Panc1 (cell line): ENCODE data around the gene CFAP97. TPM values are rescaled to one million over a fixed set of nuclear protein-coding genes. Genes with fewer than 3 reads are reported as not detected.

ENCODE experiments used
- ATAC-seq: fragments of 200-7000 bp; cut with Tn5 transposase; 2 replicates; pipeline ENCODE4 v1.9.1; 2020; ENCODE audit warnings: mild to moderate bottlenecking, moderate library complexity
- BruUV-seq: library from RNA; stranded (reverse); fragments of 400-500 nt; replicated peaks from 2 replicates; lab custom pipeline; 2021; lab: Mats Ljungman, UMichigan
- CTCF ChIA-PET: fragments of 300-600 bp; sonication (Branson Sonifier 250); formaldehyde crosslinking; loops from one replicate; lab custom pipeline; 2022; ENCODE audit warnings: antibody characterized with exemption; lab: Charles Lee
- POLR2A ChIA-PET: fragments of 300-600 bp; sonication (Branson Sonifier 250); formaldehyde crosslinking; loops from one replicate; lab custom pipeline; 2022; ENCODE audit warnings: antibody characterized with exemption; lab: Charles Lee
- DNase-seq: peaks from one replicate; pipeline ENCODE4 v3.0.0-alpha.2; 2010; ENCODE audit warnings: low read depth, low spot score
- H3K27ac ChIP-seq: 2 replicates; pipeline ENCODE4 v1.5.1; 2011; ENCODE audit warnings: mild to moderate bottlenecking, low read length, inconsistent platforms
- H3K27me3 ChIP-seq: fragments of 200-500 bp; sonication (Bioruptor generic); 2 replicates; pipeline ENCODE4 v1.6.0; 2014; ENCODE audit warnings: low read length, inconsistent platforms; ENCODE audit not compliant: control insufficient read depth, insufficient read depth
- H3K36me3 ChIP-seq: fragments of 200-500 bp; sonication (Bioruptor generic); 2 replicates; pipeline ENCODE4 v1.5.1; 2014; ENCODE audit warnings: inconsistent platforms, mild to moderate bottlenecking, low read length, moderate library complexity; ENCODE audit not compliant: control insufficient read depth, insufficient read depth
- H3K4me1 ChIP-seq: 2 replicates; pipeline ENCODE4 v1.5.1; 2011; ENCODE audit warnings: inconsistent platforms, mild to moderate bottlenecking, low read length, moderate library complexity; ENCODE audit not compliant: control insufficient read depth, insufficient read depth
- H3K4me3 ChIP-seq, 2 experiments: 2 replicates each; pipeline ENCODE4 v1.5.1; 2011 to 2012; ENCODE audit warnings: low read depth in 2 of 2, low read length in 2 of 2, mild to moderate bottlenecking in 2 of 2, inconsistent platforms in 1 of 2, moderate library complexity in 1 of 2
- H3K9me3 ChIP-seq: fragments of 200-500 bp; sonication (Bioruptor generic); 2 replicates; pipeline ENCODE4 v1.5.1; 2014; ENCODE audit warnings: low read depth, mild to moderate bottlenecking, inconsistent platforms, low read length, moderate library complexity; ENCODE audit not compliant: control insufficient read depth, insufficient read depth
- POLR2AphosphoS5 ChIP-seq: IDR thresholded peaks from 2 replicates; pipeline ENCODE4 v1.6.1; 2012; ENCODE audit warnings: mild to moderate bottlenecking, low read depth, low read length, moderate library complexity
- SIN3A ChIP-seq: IDR thresholded peaks from 2 replicates; pipeline ENCODE4 v1.6.1; 2012; ENCODE audit warnings: low read depth, mild to moderate bottlenecking, low read length, moderate library complexity, borderline replicate concordance; ENCODE audit not compliant: insufficient read depth
- TCF7L2 ChIP-seq: IDR thresholded peaks from 2 replicates; pipeline ENCODE4 v1.6.1; 2011; ENCODE audit warnings: mild to moderate bottlenecking, low read depth, low read length, inconsistent platforms
- in situ Hi-C: cut with HindIII; loops from 2 replicates; pipeline ENCODE4 v1.10.0; 2016; ENCODE audit warnings: low sequenced_read_pairs, low pct_unique_long_range_greater_than_20kb
- intact Hi-C: fragments of 100-400 bp; cut with micrococcal nuclease; formaldehyde crosslinking; loops from one replicate; pipeline ENCODE4 v1.10.0; 2022; ENCODE audit not compliant: unreplicated experiment
- total RNA-seq: library from RNA; stranded (reverse); gene quantifications from one replicate; pipeline ENCODE4 v1.2.1, GENCODE V29; 2021; ENCODE audit not compliant: unreplicated experiment
- TF ChIP-seq, protein P1 (sequence below): fragments of 450-650 bp; IDR thresholded peaks from 2 replicates; pipeline ENCODE4 v1.5.1; 2017; ENCODE audit warnings: mild to moderate bottlenecking
- TF ChIP-seq, protein P2 (sequence below), 2 experiments: IDR thresholded peaks; 2 replicates each; pipeline ENCODE4 v1.6.1; 2011 to 2012; ENCODE audit warnings: low read depth in 2 of 2, control low read depth in 1 of 2, low read length in 1 of 2, mild to moderate bottlenecking in 1 of 2, moderate library complexity in 1 of 2; ENCODE audit not compliant: insufficient read depth in 1 of 2

The CFAP97 gene
- total RNA-seq, 1 experiment from 2014 or later: 39.0 TPM

DNA sequence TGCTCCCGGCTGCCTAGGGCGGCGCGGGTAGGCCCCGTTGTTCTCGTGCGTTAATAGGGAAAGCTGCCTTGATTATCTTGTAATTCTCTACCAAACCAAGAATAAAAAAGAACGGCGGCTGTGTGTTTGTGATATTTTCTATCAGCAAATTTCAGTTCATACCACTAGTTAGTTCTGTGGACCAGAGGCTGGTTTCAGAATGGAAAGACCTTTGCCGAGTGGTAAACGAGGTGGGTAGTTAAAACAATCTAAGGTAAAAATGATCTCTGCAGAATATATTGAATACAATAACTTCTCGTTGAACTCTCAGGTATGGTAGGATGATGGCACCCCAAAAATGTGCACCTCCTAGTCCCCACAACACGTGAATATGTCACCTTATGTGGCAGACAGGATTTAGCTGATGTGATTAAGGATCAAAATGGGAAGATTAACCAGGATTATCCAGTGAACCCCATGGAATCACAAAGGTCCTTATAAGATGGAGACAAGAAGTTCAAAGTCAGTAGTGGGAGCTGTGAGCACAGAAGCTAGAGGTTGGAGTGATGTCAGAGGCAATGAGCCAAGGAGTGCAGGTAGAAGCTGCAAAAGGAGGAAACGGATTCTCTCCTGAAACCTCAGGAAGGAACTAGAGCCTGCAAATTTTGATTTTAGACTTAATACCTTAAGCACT, 574 bp upstream of the CFAP97 start:
- ATAC-seq (no peak), DNase-seq (no peak)
- Histone ChIP-seq H3K9me3 (no peaks in the 10 kb centered on the region), H3K36me3 (no peaks in the 10 kb centered on the region), H3K4me3 (peak overlapping the region; percentile 61 to 74), H3K4me1 (peaks cover 17% of the 10 kb centered on the region), H3K27me3 (no peaks in the 10 kb centered on the region), H3K27ac (peak overlapping the region; percentile 80)
- intact Hi-C loops: loop anchor here (10.0 kb wide), 1 partner anchor 390 kb away; no protein-coding TSS in a partner anchor
- BruUV-seq: no TSS peak
- in situ Hi-C loops: no loop called here
- TF ChIP-seq SIN3A (no peak; the same call in 1 of the 2 replicates), TCF7L2 (no peak), POLR2AphosphoS5 (no peak)
- TF ChIP-seq, protein P1, sequence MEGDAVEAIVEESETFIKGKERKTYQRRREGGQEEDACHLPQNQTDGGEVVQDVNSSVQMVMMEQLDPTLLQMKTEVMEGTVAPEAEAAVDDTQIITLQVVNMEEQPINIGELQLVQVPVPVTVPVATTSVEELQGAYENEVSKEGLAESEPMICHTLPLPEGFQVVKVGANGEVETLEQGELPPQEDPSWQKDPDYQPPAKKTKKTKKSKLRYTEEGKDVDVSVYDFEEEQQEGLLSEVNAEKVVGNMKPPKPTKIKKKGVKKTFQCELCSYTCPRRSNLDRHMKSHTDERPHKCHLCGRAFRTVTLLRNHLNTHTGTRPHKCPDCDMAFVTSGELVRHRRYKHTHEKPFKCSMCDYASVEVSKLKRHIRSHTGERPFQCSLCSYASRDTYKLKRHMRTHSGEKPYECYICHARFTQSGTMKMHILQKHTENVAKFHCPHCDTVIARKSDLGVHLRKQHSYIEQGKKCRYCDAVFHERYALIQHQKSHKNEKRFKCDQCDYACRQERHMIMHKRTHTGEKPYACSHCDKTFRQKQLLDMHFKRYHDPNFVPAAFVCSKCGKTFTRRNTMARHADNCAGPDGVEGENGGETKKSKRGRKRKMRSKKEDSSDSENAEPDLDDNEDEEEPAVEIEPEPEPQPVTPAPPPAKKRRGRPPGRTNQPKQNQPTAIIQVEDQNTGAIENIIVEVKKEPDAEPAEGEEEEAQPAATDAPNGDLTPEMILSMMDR: no peak
- TF ChIP-seq, protein P2, sequence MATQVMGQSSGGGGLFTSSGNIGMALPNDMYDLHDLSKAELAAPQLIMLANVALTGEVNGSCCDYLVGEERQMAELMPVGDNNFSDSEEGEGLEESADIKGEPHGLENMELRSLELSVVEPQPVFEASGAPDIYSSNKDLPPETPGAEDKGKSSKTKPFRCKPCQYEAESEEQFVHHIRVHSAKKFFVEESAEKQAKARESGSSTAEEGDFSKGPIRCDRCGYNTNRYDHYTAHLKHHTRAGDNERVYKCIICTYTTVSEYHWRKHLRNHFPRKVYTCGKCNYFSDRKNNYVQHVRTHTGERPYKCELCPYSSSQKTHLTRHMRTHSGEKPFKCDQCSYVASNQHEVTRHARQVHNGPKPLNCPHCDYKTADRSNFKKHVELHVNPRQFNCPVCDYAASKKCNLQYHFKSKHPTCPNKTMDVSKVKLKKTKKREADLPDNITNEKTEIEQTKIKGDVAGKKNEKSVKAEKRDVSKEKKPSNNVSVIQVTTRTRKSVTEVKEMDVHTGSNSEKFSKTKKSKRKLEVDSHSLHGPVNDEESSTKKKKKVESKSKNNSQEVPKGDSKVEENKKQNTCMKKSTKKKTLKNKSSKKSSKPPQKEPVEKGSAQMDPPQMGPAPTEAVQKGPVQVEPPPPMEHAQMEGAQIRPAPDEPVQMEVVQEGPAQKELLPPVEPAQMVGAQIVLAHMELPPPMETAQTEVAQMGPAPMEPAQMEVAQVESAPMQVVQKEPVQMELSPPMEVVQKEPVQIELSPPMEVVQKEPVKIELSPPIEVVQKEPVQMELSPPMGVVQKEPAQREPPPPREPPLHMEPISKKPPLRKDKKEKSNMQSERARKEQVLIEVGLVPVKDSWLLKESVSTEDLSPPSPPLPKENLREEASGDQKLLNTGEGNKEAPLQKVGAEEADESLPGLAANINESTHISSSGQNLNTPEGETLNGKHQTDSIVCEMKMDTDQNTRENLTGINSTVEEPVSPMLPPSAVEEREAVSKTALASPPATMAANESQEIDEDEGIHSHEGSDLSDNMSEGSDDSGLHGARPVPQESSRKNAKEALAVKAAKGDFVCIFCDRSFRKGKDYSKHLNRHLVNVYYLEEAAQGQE (IDR thresholded peaks at IDR 0.05; ENCODE audit: insufficient read depth in 1 of 2, low read depth in 2 of 2, low read length in 1 of 2): no peak
- ChIA-PET POLR2A (interaction anchor here (0.6 kb wide), 1 partner anchor 76 kb away, joined by 4 read pairs; no protein-coding TSS in a partner anchor), CTCF (interaction anchor here (0.6 kb wide), 1 partner anchor 714 kb away, joined by 3 read pairs; no protein-coding TSS in a partner anchor)

DNA sequence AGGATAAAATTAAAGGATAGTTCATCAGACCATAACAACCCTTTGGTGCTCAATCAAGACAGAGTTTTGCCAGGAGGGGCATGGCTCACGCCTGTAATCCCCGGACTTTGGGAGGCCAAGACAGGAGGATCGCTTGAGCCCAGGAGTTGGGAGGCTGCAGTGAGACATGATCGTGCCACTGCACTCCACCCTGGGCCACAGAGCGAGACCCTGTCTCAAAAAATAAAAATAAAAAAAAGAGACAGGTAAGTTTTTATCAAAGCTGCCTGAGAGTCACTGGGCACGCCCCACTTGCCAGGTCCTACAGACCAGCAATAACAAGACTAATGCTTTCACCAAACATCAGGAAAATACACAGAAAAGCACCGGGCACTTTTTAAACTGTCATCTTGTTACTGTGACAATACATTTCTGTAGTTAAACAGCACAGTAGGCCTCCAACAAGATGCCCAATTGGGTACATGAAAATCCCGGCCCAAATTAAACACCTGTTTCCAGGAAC, 765 bp downstream of the CFAP97 start:
- TF ChIP-seq, protein P1: no peak
- TF ChIP-seq, protein P2 (IDR thresholded peaks at IDR 0.05; ENCODE audit: insufficient read depth in 1 of 2, low read depth in 2 of 2, low read length in 1 of 2): no peak
- TF ChIP-seq POLR2AphosphoS5 (no peak), SIN3A (no peak), TCF7L2 (no peak)
- BruUV-seq: TSS peak; percentile 87
- Histone ChIP-seq H3K27ac (peak overlapping the region; percentile 82), H3K36me3 (no peaks in the 10 kb centered on the region), H3K4me1 (peaks cover 17% of the 10 kb centered on the region), H3K4me3 (peak overlapping the region; percentile 61 to 82), H3K9me3 (no peaks in the 10 kb centered on the region), H3K27me3 (no peaks in the 10 kb centered on the region)
- ChIA-PET POLR2A (no interaction called here), CTCF (no interaction called here)
- no peak for DNase-seq
- peak; percentile 7 for ATAC-seq
- intact Hi-C loops: loop anchor here (10.0 kb wide), 1 partner anchor 392 kb away; no protein-coding TSS in a partner anchor
- in situ Hi-C loops: no loop called here
